Measurements from ENCODE around the gene NCKAP5L.
"Not testable (repeated sequence)": the region's sequence is repeated elsewhere in the genome, so short reads cannot be mapped to it uniquely, and the experiment has no call there.

NCKAP5L gene, protein sequence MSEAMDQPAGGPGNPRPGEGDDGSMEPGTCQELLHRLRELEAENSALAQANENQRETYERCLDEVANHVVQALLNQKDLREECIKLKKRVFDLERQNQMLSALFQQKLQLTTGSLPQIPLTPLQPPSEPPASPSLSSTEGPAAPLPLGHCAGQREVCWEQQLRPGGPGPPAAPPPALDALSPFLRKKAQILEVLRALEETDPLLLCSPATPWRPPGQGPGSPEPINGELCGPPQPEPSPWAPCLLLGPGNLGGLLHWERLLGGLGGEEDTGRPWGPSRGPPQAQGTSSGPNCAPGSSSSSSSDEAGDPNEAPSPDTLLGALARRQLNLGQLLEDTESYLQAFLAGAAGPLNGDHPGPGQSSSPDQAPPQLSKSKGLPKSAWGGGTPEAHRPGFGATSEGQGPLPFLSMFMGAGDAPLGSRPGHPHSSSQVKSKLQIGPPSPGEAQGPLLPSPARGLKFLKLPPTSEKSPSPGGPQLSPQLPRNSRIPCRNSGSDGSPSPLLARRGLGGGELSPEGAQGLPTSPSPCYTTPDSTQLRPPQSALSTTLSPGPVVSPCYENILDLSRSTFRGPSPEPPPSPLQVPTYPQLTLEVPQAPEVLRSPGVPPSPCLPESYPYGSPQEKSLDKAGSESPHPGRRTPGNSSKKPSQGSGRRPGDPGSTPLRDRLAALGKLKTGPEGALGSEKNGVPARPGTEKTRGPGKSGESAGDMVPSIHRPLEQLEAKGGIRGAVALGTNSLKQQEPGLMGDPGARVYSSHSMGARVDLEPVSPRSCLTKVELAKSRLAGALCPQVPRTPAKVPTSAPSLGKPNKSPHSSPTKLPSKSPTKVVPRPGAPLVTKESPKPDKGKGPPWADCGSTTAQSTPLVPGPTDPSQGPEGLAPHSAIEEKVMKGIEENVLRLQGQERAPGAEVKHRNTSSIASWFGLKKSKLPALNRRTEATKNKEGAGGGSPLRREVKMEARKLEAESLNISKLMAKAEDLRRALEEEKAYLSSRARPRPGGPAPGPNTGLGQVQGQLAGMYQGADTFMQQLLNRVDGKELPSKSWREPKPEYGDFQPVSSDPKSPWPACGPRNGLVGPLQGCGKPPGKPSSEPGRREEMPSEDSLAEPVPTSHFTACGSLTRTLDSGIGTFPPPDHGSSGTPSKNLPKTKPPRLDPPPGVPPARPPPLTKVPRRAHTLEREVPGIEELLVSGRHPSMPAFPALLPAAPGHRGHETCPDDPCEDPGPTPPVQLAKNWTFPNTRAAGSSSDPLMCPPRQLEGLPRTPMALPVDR (N-terminal part only)

DNA sequence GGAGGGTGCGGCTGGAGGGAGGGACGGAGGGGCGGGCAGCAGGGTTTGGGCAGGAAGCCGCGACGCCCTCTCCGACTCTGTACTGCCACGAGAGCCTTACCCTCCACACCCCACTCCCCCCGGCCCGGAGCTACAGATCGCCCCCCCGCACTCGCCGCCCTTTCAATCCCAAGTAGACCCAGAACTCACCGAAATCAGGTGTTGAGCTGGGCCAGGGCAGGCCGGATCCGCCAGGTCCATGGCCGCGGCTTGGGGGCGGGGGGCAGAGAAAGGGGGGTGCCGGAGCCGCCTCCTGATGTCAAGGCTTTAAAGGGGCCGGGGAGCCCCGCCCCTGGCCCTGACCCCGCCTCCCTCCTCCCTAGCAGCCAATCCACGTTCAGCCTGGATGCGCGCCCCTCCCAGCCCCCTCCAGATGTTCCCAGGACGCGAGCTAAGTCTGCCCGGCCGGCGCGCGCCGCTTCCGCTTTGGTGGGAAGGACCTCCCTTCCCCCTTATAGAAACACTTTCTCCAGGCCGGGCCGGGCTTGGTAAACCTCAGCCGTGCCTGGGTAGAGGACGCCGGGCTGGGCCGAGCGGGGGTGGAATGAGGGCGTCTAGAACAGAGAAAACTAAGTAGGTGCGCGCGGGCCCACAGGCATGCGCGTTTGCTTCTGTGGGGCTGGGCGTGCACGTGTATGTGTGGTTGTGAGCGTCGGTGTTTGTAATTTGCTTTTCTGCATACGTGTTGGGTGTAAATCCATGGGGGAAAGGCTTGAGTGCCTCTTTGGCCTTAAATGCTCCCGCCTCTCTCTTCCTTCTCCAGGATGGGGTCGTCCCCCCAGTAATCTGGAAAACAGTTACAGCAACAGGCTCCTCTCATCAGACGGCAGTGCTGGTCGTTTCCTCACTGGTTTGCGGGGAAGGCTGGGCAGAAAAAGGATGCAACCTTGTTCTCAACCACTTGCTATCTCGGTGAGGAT, at the start of gene NCKAP5L:
TSS of gene NCKAP5L (minus strand) at position 281 of the 959 bp plus-strand sequence. CDS start 24,369 bp downstream, outside the sequence.
- DNase-seq, result peak; percentile 88

DNA sequence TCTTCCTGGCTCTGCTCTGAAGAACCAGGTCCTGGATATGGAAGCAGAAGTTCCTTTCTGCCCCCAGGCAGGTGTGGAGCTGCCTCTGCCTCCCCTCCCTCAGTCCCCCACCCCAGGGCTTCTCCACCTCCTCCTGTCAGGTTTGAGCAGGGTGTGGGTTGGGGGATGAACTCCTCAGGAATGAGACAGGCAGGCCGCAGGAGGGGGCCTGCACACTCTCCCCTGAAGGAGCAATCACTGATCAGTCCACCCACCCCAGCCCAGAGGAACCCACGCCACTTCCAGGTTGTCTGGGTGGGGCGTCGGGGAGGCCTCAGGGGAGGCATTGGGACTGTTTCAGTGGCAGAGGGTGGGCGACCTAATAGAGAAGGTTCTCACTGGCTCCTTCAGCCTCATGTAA, 48.9 kb upstream of the NCKAP5L start:
- no peak for DNase-seq

DNA sequence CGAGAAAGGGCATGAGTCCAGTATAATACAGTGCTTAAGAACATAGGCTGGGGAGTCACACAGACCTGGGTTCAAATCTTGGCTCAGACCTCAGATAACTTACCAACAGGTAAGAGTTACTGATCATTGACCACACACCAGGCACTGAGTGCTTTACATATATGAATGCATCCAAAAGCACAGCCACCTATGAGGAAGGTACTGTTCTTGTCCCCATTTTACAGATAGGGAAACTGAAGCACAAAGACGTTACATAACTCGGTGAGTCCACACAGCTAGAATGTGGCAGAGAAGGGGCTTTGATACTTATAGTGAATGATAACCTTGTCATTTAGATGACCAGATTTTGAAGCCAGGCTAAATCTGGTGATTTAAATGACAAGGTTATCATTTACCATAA, 47.9 kb upstream of the NCKAP5L start:
- DNase-seq, result no peak

DNA sequence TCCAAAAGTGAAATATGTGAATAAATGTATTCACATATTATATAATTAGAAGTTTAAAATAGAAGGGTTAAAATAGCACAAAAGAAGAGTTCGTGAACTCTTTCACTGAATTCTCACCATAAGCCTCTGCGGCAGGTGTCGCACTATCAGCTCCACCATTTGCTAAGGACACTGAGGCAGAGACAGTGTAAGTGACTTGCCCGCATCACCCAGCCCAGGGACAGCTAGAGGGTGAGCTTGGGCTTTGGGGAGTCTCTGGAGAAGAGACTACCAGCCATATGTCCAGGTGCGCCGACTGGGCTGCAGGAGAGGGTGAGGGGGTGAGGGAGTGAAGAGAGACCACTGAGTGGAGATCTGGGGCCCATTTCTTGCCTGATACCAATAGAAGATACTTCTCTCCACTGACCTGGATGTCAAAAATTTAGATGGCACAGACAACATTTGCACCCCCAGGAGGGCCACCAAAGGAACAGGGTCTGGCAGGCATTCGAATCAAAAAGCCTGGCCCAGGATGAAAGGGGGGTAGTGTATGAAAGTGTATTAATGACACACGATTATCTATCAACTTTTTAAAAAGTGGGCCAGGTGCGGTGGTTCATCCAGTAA, 47.0 kb upstream of the NCKAP5L start:
- DNase-seq, result no peak

DNA sequence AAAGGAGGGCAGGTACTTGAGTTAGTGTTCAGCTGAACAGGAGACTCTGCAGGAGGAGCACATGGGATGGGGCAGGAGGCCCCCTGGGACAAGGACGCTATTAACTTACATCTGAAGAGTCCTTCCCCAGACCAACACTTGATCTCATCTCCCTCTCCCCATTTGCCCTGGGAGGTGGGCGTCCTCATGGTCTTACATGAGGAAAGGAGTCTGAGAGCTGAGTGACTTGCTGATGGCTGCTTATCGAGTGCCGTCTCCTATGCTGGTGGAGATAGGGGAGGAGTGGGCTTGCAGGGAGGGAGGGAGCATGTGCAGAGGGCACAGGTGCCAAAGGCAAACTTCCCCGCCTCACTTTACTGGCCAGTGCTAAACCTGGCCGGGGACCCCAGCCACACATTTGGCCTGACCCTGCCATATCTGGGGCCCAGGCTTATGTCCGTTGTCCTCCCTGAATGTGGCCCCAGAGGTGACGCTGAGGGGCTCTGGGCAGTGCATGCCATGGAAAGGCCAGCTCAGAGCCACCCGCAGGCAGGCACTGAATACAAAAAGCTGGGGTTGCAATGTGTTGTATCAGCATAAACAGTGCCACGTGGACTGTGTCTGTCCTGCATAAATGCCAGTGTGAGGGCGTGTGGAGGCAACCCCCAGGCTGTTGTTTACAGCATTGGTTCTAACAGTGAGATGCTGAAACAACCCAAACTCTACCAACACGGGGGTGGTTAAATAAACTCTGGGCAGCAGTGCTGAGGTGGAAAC, 46.1 kb upstream of the NCKAP5L start:
- DNase-seq, result no peak

DNA sequence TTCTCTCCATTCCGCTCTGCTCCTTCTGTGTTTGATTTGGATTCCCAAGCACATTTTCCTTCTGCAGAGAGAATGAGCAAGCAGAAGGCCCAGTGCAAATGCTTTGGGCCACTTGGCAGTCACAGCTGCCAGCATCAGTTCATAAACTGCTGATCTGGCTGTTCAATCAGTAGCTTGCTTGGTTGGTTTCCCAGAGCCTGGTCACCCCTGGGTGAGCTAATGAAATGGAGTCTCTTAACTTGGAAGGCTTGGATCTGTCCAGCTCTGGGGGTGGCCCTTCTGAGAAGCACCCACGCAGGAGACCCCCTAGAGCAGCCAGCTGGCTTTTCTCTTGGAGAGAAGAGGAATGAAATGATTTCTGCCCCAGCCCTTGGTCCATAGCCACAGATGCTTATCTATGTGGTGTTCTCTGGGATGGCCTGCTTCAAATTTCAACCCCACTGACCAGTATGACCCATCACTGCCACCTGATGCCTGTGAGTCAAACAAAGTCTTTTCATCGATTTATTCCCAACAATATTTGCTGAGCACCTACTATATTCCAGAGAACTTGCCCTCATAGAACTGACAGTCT, 45.2 kb upstream of the NCKAP5L start:
- no peak for DNase-seq

DNA sequence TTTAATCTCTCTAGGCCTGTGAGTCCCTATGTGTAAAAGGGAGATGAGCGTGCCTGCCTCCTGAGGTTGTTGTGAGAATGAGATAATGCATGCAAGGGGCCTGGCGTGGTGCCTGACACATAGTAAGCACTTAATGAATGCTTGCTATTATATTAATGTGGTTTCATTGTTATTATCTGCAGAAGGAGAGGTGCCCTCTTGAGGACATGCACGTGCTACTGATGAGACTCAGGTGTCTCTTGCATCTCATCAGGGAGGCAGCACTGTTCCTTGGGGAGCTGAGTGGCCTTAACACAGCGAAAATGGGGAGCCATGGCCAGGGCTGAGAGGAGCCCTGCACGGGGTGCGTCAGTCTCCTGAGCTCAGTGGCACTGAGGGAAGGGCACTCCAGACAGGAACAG, 44.6 kb upstream of the NCKAP5L start:
- DNase-seq, result no peak

DNA sequence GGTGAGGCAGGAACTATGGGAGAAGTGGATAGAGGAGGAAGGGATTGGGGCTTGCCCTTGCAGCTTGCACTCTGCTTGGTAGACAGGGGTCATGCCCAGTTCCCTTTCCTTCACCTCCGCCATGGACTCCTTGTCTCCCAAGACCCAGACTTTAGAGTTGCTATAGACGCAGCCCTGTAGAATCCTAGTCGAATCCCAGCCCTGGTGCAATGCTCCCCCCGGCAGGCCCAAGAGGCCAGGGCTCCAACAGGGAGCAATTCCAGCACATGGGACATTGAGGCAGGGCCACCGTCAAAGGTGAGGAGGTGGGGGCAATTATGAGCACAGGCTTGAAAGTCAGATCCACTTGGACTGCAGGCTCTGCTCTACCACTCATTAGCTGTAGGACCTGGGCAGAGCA, 44.2 kb upstream of the NCKAP5L start:
- DNase-seq, result no peak

DNA sequence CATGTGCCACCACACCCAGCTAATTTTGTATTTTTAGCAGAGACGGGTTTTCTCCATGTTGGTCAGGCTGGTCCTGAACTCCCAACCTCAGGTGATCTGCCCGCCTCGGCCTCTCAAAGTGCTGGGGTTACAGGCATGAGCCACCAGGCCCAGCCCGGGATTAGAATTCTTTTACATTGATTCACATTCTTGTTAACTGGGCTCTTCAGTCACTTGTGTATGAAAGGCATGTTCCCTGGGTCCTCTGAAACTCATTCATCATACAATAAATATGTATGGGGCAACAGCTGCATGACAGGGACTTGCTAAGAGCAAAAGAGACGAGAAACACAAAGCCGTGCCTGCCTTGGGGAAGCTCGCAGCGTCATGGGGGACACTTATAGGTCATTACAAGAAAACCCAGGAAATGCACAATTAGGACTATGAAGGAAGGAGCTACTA, 43.6 kb upstream of the NCKAP5L start:
- not testable (repeated sequence) for DNase-seq

DNA sequence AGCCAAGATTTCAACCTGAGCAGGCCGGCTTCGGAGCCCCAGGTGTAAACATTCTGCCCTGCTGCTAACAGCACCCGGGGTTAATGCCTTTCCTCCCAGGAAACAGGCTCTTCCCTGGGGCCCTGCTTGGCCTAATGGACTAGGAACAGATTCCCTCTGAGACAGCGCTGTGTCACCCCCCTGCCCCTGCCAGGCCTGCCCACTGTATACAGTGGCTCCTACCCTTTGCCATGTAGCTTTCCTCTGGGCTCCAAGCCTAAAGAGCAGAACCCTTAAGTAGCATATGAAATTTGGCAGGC, 43.0 kb upstream of the NCKAP5L start:
- DNase-seq, result no peak

DNA sequence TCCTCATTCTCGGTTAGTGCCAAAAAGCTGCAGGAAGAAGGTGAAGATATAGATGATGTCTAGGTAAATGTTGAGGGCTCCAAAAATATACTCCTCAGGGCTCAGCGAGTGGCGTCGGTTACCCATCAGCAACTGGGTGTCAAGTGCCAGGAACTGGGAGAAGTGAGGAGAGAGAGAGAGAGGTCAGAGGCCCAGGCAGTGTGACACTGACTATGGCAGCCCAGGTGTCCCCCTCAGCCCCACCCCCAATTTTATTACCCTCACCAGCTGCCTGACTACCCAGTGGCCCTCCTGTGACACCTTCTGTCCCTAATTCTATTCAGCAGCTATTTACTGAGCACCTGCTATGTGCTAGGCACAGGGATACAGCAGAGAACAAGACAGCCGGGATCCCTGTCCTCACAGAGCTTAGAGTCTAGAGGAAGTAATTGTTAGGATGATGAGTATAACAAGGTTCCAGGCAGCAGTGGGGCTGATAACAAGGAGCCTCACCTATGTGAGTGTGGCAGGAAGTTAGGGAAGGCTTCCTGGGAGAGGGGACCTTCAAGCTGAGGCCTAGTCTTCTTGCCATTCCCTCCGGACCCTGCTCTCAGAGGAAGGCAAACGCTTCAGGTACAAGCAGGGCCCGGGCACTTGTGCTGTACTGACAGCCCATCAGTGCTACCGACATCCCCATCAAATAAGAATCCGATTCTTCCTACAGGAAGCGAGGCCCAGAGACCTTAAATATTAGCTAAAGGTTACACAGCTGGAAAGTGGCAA, 42.5 kb upstream of the NCKAP5L start:
- DNase-seq, result no peak

DNA sequence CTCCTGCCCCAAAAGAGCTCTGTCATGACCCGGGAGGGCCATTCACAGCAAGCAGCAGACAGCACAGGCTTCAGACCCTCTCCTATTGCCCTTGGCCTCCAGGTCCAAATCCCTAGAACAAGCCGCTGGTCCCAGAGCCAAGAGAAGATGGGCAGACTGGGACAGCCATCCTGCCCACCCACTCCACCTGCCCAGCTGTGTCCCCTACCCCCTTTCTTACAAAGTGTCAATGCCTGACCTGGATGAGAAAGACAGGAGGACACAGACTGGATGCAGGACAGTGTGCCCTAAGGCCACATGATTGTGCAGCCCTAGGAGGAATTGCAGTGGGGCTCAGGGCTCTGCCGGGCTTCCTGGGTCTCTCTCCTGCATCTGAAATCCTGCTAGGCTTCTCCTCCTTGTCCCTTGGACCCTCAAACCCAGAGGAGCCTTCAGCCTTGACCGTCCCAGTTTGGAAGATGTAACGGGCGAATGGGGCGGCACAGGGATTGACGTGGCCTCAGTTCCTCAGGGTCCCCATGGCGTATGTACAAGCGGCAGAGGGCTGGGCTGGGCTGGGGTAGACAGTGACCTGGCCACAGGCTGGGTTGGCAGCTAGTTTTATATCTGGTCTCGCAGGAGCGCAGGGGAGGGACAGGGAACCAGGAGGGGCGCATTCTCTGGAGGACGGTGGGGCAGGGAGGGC, 41.7 kb upstream of the NCKAP5L start:
- no peak for DNase-seq

DNA sequence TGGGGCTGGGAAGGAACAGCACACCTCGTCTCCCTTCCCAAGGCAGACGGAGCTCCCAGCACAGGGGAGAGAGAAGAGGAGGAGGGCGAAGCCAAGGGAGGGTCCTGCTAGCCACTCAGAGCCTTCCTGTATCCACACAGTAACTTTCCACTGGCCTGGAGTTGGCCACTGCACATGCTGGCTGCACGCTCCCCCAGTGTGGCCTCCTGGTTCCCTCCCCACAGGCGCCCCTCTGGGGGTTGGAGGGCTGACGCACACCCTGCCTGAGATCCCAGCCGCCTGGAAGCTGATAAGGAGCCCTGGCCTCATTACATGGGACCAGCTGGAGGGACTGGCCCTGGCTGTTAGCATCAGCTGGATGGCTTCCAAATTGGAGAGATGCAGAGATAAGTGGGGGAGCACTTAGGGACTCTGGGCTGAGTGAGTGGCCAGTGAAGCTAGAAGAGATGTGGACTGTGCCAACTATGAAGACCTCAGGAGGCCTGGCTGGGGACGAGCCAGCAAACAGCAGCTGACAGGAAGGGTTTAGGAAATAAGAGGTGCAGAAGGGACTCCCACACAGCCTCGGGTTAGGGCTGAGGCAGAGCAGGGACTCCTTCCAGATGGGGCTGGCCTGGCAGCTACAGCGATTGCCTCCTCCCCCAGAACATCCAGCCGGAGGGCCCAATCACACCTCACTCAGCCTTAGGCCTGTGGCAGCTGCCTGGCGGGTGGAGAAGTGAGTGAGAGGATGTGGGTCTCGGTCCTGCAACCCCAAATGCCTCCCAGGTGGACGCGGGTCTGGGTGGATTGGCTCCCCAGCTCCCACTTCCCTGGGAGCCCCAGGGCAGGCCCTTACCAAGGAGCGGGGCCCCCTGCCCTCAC, 41.0 kb upstream of the NCKAP5L start:
- DNase-seq, result peak; percentile 43

DNA sequence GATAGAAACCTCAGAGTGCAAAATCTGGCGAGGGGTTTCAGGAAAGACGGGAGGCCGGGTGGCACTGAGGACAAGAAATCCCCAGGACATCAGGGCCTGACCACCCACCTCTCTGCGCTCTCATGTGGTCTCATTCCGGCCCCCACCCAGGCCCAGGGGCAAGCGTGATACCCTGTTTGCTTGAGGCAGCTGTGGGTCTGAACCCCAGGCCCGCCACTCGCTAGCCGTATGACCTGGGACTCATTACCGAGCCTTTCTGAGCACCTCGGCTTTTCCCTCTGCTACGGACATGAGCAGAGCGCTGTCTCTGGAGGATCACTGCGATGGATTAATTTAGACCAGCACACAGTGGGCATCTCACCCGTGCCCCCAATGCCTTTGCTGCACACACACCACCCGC, 40.2 kb upstream of the NCKAP5L start:
- DNase-seq, result no peak

DNA sequence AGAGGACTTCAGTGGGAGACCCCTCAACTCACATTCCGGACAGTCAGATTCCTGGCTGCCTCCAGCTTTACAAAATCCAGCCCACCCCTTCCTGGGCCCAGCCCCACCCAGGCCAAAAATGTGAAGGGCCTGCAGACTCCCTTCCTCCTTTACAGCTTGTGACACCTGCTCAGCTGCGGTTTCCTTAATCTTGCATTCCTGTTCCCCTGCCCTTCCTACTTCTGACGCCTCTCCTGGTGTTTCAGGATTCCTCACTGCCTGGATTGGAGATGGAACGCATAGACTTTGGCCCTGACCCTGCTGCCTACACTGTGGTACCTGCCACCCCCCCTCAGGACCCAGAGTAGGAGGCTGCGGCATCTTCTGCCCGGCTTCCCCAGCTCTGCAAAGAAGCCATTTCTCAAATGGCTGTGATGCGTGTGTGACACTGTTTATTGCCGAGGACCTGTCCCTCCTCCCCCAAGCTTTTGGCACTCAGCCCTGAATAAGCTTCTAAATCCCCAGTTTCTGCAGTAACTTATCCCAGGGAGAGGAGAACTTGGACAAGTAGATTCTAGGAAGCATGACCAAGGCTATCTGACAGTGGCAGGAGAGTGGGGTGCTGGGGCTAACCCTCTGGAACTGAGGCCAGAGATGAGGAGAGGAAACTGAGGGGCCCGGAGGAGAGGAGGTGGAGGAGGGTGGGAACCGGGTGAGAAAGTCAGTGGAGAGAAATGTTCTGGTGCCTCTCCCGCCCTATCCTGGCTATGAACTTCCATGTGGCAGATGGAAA, 39.5 kb upstream of the NCKAP5L start:
- no peak for DNase-seq

DNA sequence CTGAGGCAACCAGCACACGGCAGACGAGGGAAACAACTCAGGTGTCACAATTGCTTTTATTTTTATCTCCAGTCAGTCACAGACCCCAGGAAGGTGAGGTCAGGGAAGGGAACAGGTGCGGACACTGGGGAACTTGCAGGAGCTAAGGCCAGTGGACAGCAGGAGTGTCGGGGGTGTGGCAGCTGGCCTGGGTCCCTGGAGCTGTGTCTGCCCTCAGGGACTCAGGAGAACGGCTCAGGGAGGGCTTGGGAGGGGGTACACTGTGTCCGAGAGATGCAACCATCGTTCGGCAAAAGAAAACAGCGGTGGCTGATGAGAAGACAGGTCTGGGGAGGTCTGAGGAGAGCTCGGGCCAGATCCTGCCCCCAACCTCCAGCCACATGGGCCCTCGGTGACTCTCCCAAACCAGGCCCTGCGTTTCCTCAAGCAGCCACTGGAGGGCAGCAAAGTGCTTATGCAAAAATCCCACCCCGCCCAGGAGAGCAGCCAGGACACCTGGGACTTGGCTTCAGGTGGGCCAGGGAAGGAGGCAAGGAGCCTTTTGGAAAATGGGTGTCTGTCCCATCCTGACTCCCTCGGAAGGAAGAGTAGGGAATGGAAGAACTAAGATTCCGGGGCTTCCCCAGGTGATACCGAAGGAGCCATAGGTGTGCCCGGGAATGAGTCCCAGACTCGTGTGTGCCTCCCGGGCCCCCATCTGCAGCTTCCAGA, 38.8 kb upstream of the NCKAP5L start:
- no peak for DNase-seq

DNA sequence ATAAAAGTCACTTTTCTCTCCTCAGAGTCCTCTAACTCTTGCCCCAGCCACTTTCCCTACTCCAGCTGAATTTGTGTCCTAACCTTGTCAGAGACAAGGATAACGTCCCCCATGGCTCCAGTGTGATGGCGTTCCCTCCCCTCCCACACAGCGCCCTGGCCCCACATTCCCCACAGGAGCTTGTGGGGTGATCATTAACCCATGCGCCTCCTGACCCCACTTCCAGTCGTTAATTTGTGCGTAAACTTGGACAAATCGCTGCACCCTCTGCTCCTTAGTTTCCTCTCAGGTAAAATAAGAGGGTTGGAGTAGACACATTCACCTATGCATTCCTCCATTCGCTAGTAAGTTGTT, 37.5 kb upstream of the NCKAP5L start:
- no peak for DNase-seq

Data from KG1 (cell line).